Mammary epithelial cell (primary cell): ENCODE data around the gene DDIAS.

Source experiments
- CTCF ChIP-seq, 2 donors: IDR thresholded peaks in 1 of 2; conservative IDR thresholded peaks in 1 of 2; 2 replicates each; pipeline ENCODE4 v1.5.1; 2011 to 2012; ENCODE audit warnings: inconsistent platforms in 2 of 2, low read length in 2 of 2, mild to moderate bottlenecking in 2 of 2, control low read depth in 1 of 2, low read depth in 1 of 2; ENCODE audit not compliant: insufficient read depth in 1 of 2; ENCODE audit errors: extremely low read depth in 1 of 2
- EZH2 ChIP-seq: IDR thresholded peaks from 2 replicates; pipeline ENCODE4 v1.6.1; 2012; ENCODE audit warnings: low read length, inconsistent platforms, borderline replicate concordance

- TF ChIP-seq CTCF (conservative IDR thresholded peaks at IDR 0.05 in 1 of 2, IDR thresholded peaks at IDR 0.05 in 1 of 2; ENCODE audit: extremely low read depth in 1 of 2, insufficient read depth in 1 of 2, low read depth in 1 of 2, low read length in 2 of 2) (no peak), EZH2 (no peak)
Observed at GRCh38 chr11:82889133-82890001, 12.2 kb upstream of the DDIAS start.
